Measurements from ENCODE around the gene CIAO1. TPM values are rescaled to one million over a fixed set of nuclear protein-coding genes. Genes with fewer than 3 reads are reported as not detected.
A peak's percentile ranks its signal among the peaks of the same experiment; 100 is the strongest.

CIAO1 gene
- total and polyA plus RNA-seq, 4 donors, result 43.0 to 80.4 (median 47.0) TPM

DNA sequence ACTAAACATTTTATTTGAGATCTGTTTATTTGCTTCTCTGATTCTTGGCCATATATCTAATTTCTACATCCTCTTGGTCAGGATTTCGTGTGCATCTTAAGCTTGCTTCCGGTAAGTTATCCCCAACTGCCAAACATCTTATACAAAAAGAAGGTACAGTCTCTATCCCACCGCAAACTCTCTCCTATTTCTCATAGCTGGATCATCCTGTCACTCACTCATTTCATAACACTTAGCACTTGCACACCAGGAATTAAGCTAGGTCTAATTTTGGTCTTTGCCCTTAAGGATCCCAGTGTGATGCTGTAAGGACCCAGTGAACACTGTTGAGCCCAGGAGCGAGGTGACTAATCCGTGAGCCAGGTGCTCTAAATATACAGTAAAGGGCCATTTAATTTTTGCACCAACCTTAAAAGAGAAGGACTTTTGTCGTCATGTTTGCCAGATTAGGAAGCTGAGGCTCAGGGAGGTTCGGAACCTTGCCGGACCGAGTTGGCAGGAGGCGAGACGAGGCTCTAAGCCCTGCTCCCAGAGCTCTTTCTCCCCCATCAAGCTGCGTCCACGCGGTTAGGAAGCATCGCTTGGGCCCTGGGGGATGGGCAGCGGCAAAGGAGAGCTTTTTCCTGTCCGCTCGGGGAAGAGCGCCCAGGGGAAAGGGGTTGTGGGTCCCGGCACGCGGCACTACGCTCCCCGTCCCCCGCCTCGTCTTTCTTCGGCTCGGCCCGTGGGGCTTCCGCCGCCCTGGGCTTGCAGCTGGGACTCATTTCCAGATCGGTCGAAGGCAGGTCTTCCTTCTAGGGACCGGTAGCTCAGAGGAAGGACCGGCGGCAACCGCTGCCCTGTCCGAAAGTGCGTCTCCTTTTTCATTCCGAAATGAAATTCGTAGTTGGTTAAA lies 55.0 kb downstream of the CIAO1 start:
- WGBS, result 7% methylated on average over 41 of the region's 41 CpGs
- Histone ChIP-seq H3K27me3 (ENCODE audit: control insufficient read depth in 4 of 4, insufficient read depth in 4 of 4, low read length in 3 of 4) (peaks cover 0 to 2% (median 0%) of the 10 kb centered on the region in 4 donors), H3K36me3 (ENCODE audit: control insufficient read depth in 4 of 4, insufficient read depth in 3 of 4, low read depth in 1 of 4, low read length in 3 of 4) (no peaks in the 10 kb centered on the region), H3K4me3 (ENCODE audit: low read depth in 1 of 3, low read length in 3 of 3) (peak overlapping the region; percentile 38 to 50 (median 50)), H3K9me3 (ENCODE audit: control insufficient read depth in 4 of 4, low read length in 3 of 4) (no peaks in the 10 kb centered on the region), H3K27ac (ENCODE audit: low read depth in 1 of 2, low read length in 2 of 2) (peak overlapping the region in 1 of 2 donors; percentile 25), H3K4me1 (ENCODE audit: control insufficient read depth in 4 of 4, insufficient read depth in 4 of 4, low read length in 3 of 4) (peaks cover 0 to 17% (median 12%) of the 10 kb centered on the region in 4 donors), H3K9ac (ENCODE audit: low read depth in 1 of 2, low read length in 2 of 2) (peak overlapping the region; percentile 15 to 16)
- TF ChIP-seq, protein P1, sequence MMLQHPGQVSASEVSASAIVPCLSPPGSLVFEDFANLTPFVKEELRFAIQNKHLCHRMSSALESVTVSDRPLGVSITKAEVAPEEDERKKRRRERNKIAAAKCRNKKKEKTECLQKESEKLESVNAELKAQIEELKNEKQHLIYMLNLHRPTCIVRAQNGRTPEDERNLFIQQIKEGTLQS (IDR thresholded peaks at IDR 0.05), result no peak
- TF ChIP-seq, protein P2, sequence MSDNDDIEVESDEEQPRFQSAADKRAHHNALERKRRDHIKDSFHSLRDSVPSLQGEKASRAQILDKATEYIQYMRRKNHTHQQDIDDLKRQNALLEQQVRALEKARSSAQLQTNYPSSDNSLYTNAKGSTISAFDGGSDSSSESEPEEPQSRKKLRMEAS (IDR thresholded peaks at IDR 0.05), result peak; percentile 47
- no peak for DNase-seq (ENCODE audit: low spot score)

Other genes with a start within 250 kb of the CIAO1 start
- 1 to 10 TPM in 1 of 2 donors, under 1 TPM in 1; 0.33 to 3.1 TPM for gene GPAT2, start 231.3 kb upstream of the CIAO1 start, total RNA-seq
- gene GPAT2, start 231.3 kb upstream of the CIAO1 start, polyA plus RNA-seq, result under 1 TPM; 0.37 to 0.65 TPM
- gene ADRA2B, start 149.7 kb upstream of the CIAO1 start, total RNA-seq, result 1 to 10 TPM; 1.3 to 2.3 TPM
- 1 to 10 TPM; 3.7 to 8.6 TPM for gene ADRA2B, start 149.7 kb upstream of the CIAO1 start, polyA plus RNA-seq
- not detected for gene ASTL, start 127.7 kb upstream of the CIAO1 start, total RNA-seq
- not detected for gene ASTL, start 127.7 kb upstream of the CIAO1 start, polyA plus RNA-seq
- 1 to 10 TPM; 1.6 to 2.8 TPM for gene DUSP2, start 120.8 kb upstream of the CIAO1 start, total RNA-seq
- gene DUSP2, start 120.8 kb upstream of the CIAO1 start, polyA plus RNA-seq, result 1 to 10 TPM in 1 of 2 donors, under 1 TPM in 1; 0.99 to 1.7 TPM
- gene STARD7, start 57.4 kb upstream of the CIAO1 start, total RNA-seq, result 100 to 1,000 TPM in 1 of 2 donors, 10 to 100 TPM in 1; 72.0 to 120 TPM
- 10 to 100 TPM; 42.9 to 47.4 TPM for gene STARD7, start 57.4 kb upstream of the CIAO1 start, polyA plus RNA-seq
- 10 to 100 TPM; 17.7 to 19.1 TPM for gene TMEM127, start 228 bp upstream of the CIAO1 start, total RNA-seq
- 10 to 100 TPM; 11.2 to 27.5 TPM for gene TMEM127, start 228 bp upstream of the CIAO1 start, polyA plus RNA-seq
- gene SNRNP200, start 39.3 kb downstream of the CIAO1 start, total RNA-seq, result 10 to 100 TPM; 55.9 to 75.2 TPM
- gene SNRNP200, start 39.3 kb downstream of the CIAO1 start, polyA plus RNA-seq, result 10 to 100 TPM; 28.1 to 39.1 TPM
- gene ITPRIPL1, start 59.1 kb downstream of the CIAO1 start, total RNA-seq, result 1 to 10 TPM in 1 of 2 donors, under 1 TPM in 1; 0.33 to 3.1 TPM
- under 1 TPM; 0.19 to 0.22 TPM for gene ITPRIPL1, start 59.1 kb downstream of the CIAO1 start, polyA plus RNA-seq
- 10 to 100 TPM in 1 of 2 donors, under 1 TPM in 1; 0.17 to 28.6 TPM for gene NCAPH, start 69.5 kb downstream of the CIAO1 start, total RNA-seq
- gene NCAPH, start 69.5 kb downstream of the CIAO1 start, polyA plus RNA-seq, result under 1 TPM; 0.64 to 0.92 TPM
- 1 to 10 TPM; 1.8 to 3.4 TPM for gene NEURL3, start 239.1 kb downstream of the CIAO1 start, total RNA-seq
- under 1 TPM; 0.61 to 0.97 TPM for gene NEURL3, start 239.1 kb downstream of the CIAO1 start, polyA plus RNA-seq

Data from liver (tissue), 9 donors.